Measurements from ENCODE around the gene UEVLD. TPM values are rescaled to one million over a fixed set of nuclear protein-coding genes. Genes with fewer than 3 reads are reported as not detected.
"Not testable (repeated sequence)": the region's sequence is repeated elsewhere in the genome, so short reads cannot be mapped to it uniquely, and the experiment has no call there.

Gene UEVLD
- total and polyA plus RNA-seq, 2 experiments from 2014 or later = 20.9 to 42.0 TPM

DNA sequence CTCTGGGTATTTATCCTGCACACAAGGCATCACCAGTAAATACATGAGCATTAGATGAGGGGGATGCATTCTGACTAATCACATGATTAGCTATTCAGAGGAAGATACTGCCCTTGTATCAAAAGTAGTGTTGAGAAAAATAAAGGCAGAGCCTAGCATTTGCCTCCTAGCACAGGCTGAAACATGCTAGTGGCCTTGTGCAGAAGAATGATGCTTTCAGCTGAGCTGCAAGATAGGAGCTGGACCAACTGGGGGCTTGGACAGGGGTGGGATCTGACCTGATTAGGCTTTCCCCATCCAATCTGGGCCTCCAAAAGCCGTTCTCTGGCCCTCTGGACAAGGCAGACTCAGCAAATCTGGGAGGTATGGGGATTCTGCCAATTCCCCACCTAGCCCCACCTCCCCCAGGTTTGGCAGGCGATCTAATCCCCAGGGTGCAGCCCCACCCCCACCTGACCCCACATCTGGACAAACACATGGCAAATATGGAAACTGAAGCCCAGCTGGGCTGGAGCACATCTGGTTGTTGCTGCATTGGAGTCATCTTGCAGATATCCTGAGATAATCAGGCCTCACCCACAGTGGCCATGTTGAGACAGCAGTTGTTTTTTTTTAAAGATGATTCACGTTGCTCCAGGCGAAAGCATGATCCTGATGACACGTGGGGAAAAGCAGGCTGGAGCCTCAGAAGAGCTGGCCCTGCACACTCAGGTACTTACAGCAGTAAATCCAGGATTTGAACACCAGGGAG, 6.6 kb upstream of the UEVLD start:
- no peaks in the 10 kb centered on the region for H3K27me3 ChIP-seq (replicated peaks; ENCODE audit: insufficient read depth)
- no peak overlapping the region for H3K27ac ChIP-seq
- no peak overlapping the region for H3K4me2 ChIP-seq (ENCODE audit: unreplicated experiment)
- 24 to 26% methylated on average over 5 of the region's 5 CpGs for WGBS, 2 experiments (ENCODE audit: low coverage in 1 of 2, low lambda C conversion rate in 2 of 2, missing lambda C conversion rate in 2 of 2)
- peaks cover 34% of the 10 kb centered on the region for H3K79me2 ChIP-seq (ENCODE audit: insufficient read depth)
- H4K20me1 ChIP-seq (ENCODE audit: insufficient read depth) = no peaks in the 10 kb centered on the region
- H3K9ac ChIP-seq = no peak overlapping the region
- no peaks in the 10 kb centered on the region for H3K9me2 ChIP-seq (ENCODE audit: insufficient read depth)
- H3K36me3 ChIP-seq (ENCODE audit: low read depth) = no peaks in the 10 kb centered on the region
- H2AFZ ChIP-seq = no peak overlapping the region
- no peaks in the 10 kb centered on the region for H3K9me3 ChIP-seq (ENCODE audit: low read depth)
- no peaks in the 10 kb centered on the region for H3K4me1 ChIP-seq (ENCODE audit: insufficient read depth)
- H3F3A ChIP-seq (ENCODE audit: insufficient read depth) = no peaks in the 10 kb centered on the region
- no peak for TF ChIP-seq EZH2phosphoT487 (IDR thresholded peaks at IDR 0.05; ENCODE audit: insufficient read depth, low read depth)
- TF ChIP-seq EZH2 (IDR thresholded peaks at IDR 0.05; ENCODE audit: insufficient read depth, poor library complexity, severe bottlenecking) = no peak
- H3K4me3 ChIP-seq = no peak overlapping the region
- DNase-seq = peak; percentile 9
- in situ Hi-C loops (cut with MboI) = no loop called here

DNA sequence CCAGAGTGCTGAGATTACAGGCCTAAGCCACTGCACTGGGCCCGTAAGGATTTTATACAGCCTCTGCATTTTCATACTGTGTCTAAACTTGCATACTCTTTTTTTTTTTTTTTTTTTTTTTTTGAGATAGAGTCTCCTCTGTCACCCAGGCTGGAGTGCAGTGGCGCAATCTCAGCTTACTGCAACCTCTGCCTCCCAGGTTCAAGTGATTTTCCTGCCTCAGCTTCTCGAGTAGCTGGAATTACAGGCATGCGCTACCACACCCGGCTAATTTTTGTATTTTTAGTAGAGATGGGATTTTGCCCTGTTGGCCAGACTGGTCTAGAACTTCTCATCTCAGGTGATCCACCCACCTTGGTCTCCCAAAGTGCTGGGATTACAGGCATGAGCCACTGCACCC, 5.6 kb upstream of the UEVLD start:
- H3K4me1 ChIP-seq (ENCODE audit: insufficient read depth); H3F3A ChIP-seq (ENCODE audit: insufficient read depth); DNase-seq; H3K27me3 ChIP-seq (replicated peaks; ENCODE audit: insufficient read depth); in situ Hi-C loops (cut with MboI); H3K36me3 ChIP-seq (ENCODE audit: low read depth); H3K27ac ChIP-seq; H3K9ac ChIP-seq; H3K9me3 ChIP-seq (ENCODE audit: low read depth); H3K9me2 ChIP-seq (ENCODE audit: insufficient read depth); H2AFZ ChIP-seq; H3K4me3 ChIP-seq; H3K4me2 ChIP-seq (ENCODE audit: unreplicated experiment); H4K20me1 ChIP-seq (ENCODE audit: insufficient read depth): not testable (repeated sequence)
- WGBS, 2 experiments (ENCODE audit: low coverage in 1 of 2, low lambda C conversion rate in 2 of 2, missing lambda C conversion rate in 2 of 2) = 90 to 97% methylated on average over 5 of the region's 5 CpGs
- H3K79me2 ChIP-seq (ENCODE audit: insufficient read depth) = peaks cover 45% of the 10 kb centered on the region

DNA sequence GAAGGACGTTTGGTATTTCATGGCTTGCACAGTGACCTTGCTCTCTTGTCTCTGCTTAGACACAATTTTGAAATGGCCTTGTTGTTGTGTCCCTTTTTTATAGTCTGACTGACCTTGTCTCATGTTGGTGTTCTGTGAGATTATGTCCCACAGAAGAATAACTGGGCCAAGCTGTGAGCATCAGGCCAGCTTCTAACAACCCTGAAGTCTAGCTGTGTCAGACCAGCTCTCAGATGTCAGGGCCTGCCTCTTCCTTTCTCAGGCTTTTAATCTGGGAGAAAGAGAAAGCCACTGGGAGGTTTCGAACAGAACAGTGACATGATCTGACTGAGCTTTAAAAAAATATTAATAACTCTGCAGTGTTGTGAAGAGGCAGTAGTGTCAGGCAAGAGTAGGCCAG, 2.0 kb upstream of the UEVLD start:
- no peak overlapping the region for H3K4me2 ChIP-seq (ENCODE audit: unreplicated experiment)
- no peak overlapping the region for H3K4me3 ChIP-seq
- no peaks in the 10 kb centered on the region for H3K9me3 ChIP-seq (ENCODE audit: low read depth)
- H3K9ac ChIP-seq = 0 out of 2 replicates have a peak overlapping the region, but pooled peaks have one; percentile 12
- H3K79me2 ChIP-seq (ENCODE audit: insufficient read depth) = peaks cover 80% of the 10 kb centered on the region
- no peak for DNase-seq
- H3K4me1 ChIP-seq (ENCODE audit: insufficient read depth) = 0 out of 2 replicates have a peak, but pooled peaks cover 7% of the 10 kb centered on the region
- in situ Hi-C loops (cut with MboI) = no loop called here
- no peaks in the 10 kb centered on the region for H3K9me2 ChIP-seq (ENCODE audit: insufficient read depth)
- H3K27me3 ChIP-seq (replicated peaks; ENCODE audit: insufficient read depth) = no peaks in the 10 kb centered on the region
- no peak overlapping the region for H3K27ac ChIP-seq
- TF ChIP-seq EZH2 (IDR thresholded peaks at IDR 0.05; ENCODE audit: insufficient read depth, poor library complexity, severe bottlenecking) (no peak), EZH2phosphoT487 (IDR thresholded peaks at IDR 0.05; ENCODE audit: insufficient read depth, low read depth) (no peak)
- no peaks in the 10 kb centered on the region for H3K36me3 ChIP-seq (ENCODE audit: low read depth)
- WGBS, 2 experiments (ENCODE audit: low coverage in 1 of 2, low lambda C conversion rate in 2 of 2, missing lambda C conversion rate in 2 of 2) = 94% methylated on average over 2 of the region's 2 CpGs
- H3F3A ChIP-seq (ENCODE audit: insufficient read depth) = no peaks in the 10 kb centered on the region; the same call in 1 of the 2 replicates
- no peak overlapping the region for H2AFZ ChIP-seq
- no peaks in the 10 kb centered on the region for H4K20me1 ChIP-seq (ENCODE audit: insufficient read depth)

DNA sequence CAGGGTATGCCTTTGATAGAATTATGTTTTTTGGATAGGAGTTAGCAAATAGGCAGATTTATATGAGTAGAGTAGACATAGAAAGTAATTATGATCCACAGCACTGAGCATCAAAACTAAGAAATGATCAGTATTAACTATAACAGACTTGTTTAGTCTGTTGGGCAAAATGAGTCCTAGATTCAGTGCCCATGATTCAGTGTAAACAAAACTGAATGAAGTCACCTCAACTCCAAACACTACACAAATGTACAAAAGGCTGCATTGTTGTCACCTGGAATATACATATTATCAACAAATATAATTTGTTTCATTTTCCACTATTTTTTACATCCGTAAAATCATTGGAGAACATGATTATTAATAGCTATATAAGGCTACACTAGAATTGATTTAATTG, 6.7 kb downstream of the UEVLD start:
- Histone ChIP-seq H3K4me3 (no peak overlapping the region), H3K27ac (no peak overlapping the region), H3K4me1 (ENCODE audit: insufficient read depth) (no peaks in the 10 kb centered on the region), H3K4me2 (ENCODE audit: unreplicated experiment) (no peak overlapping the region), H2AFZ (no peak overlapping the region), H3K9me3 (ENCODE audit: low read depth) (no peaks in the 10 kb centered on the region), H3F3A (ENCODE audit: insufficient read depth) (no peaks in the 10 kb centered on the region), H3K79me2 (ENCODE audit: insufficient read depth) (peaks cover 41% of the 10 kb centered on the region), H3K9ac (no peak overlapping the region), H3K9me2 (ENCODE audit: insufficient read depth) (no peaks in the 10 kb centered on the region), H3K27me3 (replicated peaks; ENCODE audit: insufficient read depth) (no peaks in the 10 kb centered on the region), H3K36me3 (ENCODE audit: low read depth) (peaks cover 7% of the 10 kb centered on the region; the same call in 1 of the 2 replicates), H4K20me1 (ENCODE audit: insufficient read depth) (no peaks in the 10 kb centered on the region)
- WGBS, 2 experiments (ENCODE audit: low coverage in 1 of 2, low lambda C conversion rate in 2 of 2, missing lambda C conversion rate in 2 of 2) = 98 to 100% methylated on average over 1 of the region's 1 CpG
- TF ChIP-seq EZH2phosphoT487 (IDR thresholded peaks at IDR 0.05; ENCODE audit: insufficient read depth, low read depth) (no peak), EZH2 (IDR thresholded peaks at IDR 0.05; ENCODE audit: insufficient read depth, poor library complexity, severe bottlenecking) (no peak)
- in situ Hi-C loops (cut with MboI) = no loop called here
- DNase-seq = no peak
